NCI-H2107 (cell line): ENCODE results near the gene GFI1B.
"Not testable (repeated sequence)": the region's sequence is repeated elsewhere in the genome, so short reads cannot be mapped to it uniquely, and the experiment has no call there.

Experiments used
- DNase-seq: peaks from one replicate; lab custom pipeline; 2025; lab: John Stamatoyannopoulos, UW

Gene GFI1B

DNA sequence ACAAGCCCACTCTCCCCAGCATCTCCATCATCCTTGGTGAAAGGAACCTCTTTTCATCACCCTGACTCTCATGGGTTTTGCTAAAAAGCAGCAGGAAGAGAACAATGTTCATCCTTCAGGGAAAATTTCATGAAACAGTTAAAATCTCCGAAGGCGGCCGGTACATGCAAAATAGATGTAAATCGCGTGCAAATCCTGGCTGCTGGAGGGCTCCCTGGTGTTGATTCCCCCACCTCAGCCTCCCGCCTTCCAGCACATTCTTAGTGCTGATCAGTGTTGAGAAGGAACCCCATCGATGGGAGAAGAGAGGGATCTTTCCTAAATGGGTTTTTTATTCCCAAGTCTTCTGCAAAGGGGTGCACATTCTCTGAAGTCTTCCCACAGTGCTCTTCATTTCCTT, 8.7 kb upstream of the GFI1B start:
- DNase-seq: no peak

- no peak for DNase-seq
These were observed 8.0 kb upstream of the GFI1B start for GRCh38 chr9:132970324-132971062.

DNA sequence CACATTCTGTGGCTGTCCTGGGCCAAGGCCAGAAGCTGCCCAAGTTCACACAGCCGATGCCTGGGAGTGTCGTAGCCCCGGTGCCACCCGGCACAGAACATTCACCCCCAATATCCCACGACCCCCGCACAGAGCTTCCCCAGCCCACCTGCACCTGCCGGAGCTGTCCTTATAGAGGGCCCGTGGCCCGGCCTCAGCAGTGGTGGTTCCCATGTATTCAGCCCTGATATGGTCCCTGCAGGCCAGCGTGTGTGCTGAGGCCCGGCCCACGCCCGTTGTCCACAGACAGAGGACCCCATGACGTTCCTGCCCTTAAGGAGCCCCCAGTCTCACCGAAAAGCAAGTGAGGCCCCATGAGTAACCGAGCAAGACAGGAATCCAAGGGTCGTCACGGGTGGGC, 5.3 kb upstream of the GFI1B start:
- no peak for DNase-seq

GRCh38 chr9:132973713-132974112, 4.8 kb upstream of the GFI1B start:
- DNase-seq: no peak

GRCh38 chr9:132975961-132976360, 2.5 kb upstream of the GFI1B start:
- DNase-seq: no peak

GRCh38 chr9:132976571-132976970, 1.9 kb upstream of the GFI1B start:
- DNase-seq: no peak

DNA sequence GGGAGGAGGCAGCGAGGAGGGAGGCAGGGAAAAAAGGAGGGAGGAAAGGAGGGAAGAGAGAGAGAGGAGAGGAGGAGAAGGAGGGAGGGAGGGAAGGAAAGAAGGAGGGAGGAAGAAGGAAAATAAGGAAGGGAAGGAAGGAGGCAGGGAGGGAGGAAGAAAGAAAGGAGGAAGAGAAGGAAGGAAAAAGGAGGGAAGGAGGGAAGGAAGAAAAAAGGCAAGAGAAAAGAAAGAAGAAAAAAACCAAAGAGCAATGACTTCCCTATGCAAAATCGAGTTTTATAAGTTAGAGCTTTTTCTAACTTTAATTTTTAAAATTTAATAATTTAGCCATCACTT, 413 bp upstream of the GFI1B start:
- no peak for DNase-seq

DNA sequence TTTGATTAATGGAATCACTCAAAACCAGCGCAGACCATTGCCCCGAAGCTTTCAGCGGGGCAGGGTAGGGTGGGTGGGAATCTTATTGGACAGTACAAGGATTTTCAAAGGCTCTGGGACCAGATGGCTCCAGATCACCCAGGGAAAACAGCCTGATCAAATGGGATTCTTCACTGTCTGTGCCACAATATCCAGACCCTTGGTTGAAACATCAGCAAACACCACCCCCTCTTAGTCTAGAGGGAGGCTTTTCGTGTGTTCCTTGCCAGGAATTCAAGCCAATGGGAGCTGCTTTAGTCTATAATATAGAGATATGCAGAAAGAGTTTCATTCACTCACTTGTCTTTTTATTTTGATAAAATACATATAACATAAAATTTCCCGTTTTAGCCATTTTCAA, 1.7 kb downstream of the GFI1B start:
- no peak for DNase-seq

DNA sequence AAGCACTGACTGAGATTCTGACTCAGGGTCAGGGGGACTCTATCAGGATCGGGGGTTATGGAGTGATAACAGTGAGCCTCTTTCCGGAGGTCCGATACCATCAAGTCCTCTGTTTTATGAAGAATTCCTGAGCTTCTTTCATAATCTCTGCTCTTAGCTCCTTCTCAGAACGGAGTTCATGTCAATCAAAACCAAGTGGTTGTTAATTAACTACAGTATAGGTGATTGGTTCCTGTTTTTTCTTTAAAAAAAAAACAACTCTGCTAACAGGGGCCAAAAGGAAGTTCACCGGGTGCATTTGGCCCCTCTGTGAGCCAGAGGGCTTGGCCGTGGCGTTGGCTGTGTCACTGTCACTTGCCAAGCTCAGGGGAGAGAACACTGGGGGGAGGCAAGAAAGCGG, 4.0 kb downstream of the GFI1B start:
- DNase-seq: no peak

DNA sequence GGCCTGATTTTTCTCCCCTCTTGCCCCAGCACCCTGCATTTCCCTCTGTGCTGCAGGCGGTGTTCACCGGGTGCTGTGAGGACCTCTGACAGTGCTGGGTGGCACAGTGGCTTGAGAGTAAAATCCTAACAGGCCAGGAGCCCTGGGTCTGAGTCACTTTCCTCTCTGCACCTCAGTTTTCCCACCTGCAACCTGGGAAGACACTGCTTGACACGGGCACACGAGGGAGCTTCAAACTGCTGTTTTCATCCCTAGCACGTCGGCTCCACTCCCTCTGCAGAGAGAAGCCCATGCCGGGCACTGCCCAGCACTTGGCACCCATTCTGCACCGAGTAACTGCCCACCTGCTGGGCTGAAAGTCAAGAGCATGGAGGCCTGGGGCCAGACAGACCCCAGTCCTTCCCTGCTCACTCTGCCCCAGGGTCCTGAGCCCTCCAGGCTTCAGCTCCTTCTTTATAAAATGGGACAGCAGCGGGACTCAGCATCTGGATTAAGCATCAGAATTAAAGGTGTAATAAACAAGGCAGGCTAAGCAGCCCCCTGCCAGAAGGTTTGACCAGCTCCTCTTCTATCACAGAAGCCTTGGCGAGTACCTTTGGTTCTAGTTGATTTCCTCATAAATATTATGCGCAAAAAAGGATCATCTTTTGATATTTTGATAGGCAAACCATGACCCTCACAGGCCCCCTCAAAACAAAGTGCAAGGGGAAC, 5.2 kb downstream of the GFI1B start:
- no peak for DNase-seq

GRCh38 chr9:132984202-132985070, 5.9 kb downstream of the GFI1B start:
- no peak for DNase-seq

- no peak for DNase-seq
These were observed 6.5 kb downstream of the GFI1B start for GRCh38 chr9:132985071-132985350.

DNA sequence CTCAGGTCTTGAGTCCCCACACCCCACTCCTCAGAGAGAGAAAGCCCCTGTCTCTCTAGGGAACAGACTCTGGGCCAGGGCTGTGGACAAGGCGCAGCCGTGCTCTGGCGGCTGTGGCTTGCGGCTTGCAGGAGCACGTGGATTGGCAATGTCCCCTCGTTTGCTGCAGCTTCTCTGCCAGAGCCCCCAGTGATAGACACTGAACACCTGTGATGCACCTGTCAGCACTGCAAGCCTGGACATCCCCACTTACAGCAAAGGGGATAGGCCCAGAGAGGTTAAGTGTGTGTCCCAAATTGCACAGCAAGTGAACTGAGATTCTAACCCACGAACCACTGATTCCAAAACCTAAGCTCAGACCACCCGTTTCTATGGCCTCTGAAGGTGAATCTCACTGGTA, 7.0 kb downstream of the GFI1B start:
- DNase-seq: no peak

- no peak for DNase-seq
These were observed 7.6 kb downstream of the GFI1B start for GRCh38 chr9:132986114-132986513.

DNA sequence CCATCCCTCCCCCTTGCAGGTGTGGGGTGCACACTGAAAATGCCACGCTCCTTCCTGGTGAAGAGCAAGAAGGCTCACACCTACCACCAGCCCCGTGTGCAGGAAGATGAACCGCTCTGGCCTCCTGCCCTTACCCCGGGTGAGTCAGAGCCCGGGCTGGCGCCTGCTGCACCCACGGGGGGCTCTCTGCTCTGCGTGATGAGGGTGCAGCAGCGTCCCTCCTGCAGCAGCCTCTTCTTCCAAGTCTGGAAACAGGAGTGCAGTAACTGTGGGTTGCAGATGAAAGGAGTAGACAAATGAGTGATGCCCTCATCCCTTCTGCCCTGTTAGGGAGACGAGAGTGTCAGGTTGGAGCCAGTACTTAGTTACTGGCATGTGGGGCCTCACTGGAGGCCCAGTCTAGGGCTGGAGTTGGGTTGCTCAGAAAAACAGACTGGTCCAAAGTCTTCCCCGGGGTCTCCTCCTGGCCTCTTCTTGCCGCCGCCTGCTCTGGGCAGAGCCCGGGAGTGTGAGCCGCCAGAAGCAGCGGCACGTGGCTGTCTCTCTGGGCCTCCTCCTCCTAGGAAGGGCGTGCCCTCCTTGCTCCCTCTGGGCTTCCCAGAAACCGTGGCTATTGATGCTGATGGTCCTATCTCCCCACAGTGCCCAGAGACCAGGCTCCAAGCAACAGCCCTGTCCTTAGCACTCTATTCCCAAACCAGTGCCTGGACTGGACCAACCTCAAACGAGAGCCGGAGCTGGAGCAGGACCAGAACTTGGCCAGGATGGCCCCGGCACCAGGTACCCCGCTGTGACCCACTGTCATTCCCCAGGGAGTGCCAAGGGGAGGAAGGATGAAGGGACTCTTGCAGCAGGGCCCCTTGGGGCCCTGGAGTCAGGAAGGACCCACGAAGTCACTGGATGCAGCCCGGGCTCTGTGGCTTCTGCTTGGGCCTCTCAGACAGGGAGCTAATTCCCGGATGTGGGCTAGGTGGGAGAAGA, 8.4 kb downstream of the GFI1B start:
- DNase-seq: no peak

GRCh38 chr9:132988244-132989013, 9.9 kb downstream of the GFI1B start:
- DNase-seq: no peak

- DNase-seq: no peak
These were observed 10.5 kb downstream of the GFI1B start for GRCh38 chr9:132989014-132989310.

DNA sequence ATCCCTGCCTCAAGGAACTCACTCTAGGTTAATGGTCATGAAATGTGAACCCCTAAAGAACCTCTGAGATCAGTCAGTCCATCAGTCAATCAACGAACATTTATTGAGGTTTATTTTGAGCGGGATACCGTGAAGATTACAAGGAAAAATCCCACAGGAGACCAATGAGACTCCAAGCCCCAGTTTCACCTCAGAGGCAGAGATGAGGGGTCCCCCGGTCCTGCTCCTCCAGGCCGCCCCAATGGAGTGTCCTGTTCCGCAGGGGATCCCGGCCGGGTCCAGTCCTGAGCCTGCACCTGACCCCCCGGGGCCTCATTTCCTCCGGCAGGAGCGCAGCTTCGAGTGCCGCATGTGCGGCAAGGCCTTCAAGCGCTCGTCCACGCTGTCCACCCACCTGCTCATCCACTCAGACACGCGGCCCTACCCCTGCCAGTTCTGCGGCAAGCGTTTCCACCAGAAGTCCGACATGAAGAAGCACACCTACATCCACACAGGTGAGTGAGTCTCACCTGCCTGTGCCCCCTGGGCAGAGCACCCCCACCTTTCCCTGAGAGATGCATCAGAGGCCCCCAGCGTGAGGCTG, 11.0 kb downstream of the GFI1B start:
- DNase-seq: no peak

GRCh38 chr9:132989998-132990557, 11.6 kb downstream of the GFI1B start:
- DNase-seq: not testable (repeated sequence)

DNA sequence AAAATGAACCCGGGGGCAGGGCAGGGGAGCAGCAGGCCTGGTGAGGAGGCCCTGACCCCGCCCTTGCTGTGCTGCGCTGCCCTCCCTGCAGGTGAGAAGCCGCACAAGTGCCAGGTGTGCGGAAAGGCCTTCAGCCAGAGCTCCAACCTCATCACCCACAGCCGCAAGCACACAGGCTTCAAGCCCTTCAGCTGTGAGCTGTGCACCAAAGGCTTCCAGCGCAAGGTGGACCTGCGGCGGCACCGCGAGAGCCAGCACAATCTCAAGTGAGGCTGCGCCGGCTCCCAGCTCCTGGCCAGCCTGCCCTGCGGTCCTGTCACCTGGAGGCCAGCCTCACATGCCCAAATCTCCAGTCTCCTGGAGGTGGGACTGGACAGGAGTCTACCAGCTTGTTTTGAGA, 12.3 kb downstream of the GFI1B start:
- DNase-seq: no peak
